ENCODE data around the gene GALNT10. TPM values are rescaled to one million over a fixed set of nuclear protein-coding genes. Genes with fewer than 3 reads are reported as not detected.
A peak's percentile ranks its signal among the peaks of the same experiment; 100 is the strongest.

The GALNT10 gene
- total and polyA plus RNA-seq, 9 of the 15 experiments (the other 6 are each of a cell fraction or from before 2014, with no cell fraction given): 4.6 to 37.1 (median 13.3) TPM

DNA sequence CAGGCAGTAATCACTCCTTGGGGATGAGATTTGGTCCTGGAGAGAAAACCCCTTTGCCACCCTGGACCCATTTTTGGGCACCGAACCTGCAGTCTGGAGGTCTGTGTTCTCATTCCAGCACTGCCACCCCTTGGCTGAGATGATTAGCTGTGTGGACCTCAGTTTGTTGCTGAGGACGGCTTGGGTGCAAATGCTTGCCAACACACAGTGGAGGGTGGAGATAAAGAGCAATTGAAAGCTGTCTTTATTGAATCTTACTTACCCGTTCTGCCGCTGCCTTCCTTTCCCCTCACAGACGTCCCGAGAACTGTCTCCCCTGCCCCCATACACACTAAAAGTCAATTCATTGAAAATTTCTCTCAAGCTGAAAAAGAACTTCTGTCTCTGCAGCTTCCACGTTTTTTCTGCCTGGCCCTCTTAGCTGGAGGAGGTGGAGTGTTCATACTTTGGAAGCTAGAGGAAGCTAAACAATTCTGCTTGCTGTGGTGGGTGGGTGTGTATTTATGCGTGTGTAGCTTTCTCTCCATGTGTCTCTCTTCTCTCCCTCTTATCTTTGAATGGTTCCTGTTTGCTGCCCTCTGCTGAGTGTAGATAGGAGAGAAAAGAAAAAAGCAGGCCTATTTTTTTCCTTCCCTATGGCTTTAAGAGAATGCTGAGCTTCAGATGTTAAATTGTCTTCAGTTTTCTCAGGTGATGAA, 6.6 kb downstream of the GALNT10 start:
- no peaks in the 10 kb centered on the region for H4K20me1 ChIP-seq (replicated peaks; ENCODE audit: control insufficient read depth, insufficient read depth, low read length)
- H3K9me3 ChIP-seq (replicated peaks; ENCODE audit: control insufficient read depth, insufficient read depth, low read depth, low read length): no peaks in the 10 kb centered on the region
- H3K4me1 ChIP-seq (replicated peaks in 1 of 2; ENCODE audit: control insufficient read depth in 2 of 2, insufficient read depth in 2 of 2, low read length in 2 of 2): peaks cover 34 to 74% of the 10 kb centered on the region in 2 experiments
- FAIRE-seq: peak; percentile 96
- in situ Hi-C loops (cut with MboI) (no loop called here), intact Hi-C loops (cut with micrococcal nuclease) (loop anchor here (2.0 to 5.0 kb wide), 2 partner anchors 208 to 250 kb away; partner anchors contain the start of gene SAP30L)
- H3K4me2 ChIP-seq (ENCODE audit: insufficient read depth, low read length): peak overlapping the region; percentile 86
- peak overlapping the region; percentile 68 to 78; a peak in 3 of 4 replicates for H3K9ac ChIP-seq (ENCODE audit: insufficient read depth in 1 of 2, low read depth in 2 of 2, low read length in 2 of 2)
- no peaks in the 10 kb centered on the region for H3K27me3 ChIP-seq (ENCODE audit: control insufficient read depth in 2 of 2, insufficient read depth in 2 of 2, low read length in 2 of 2)
- POLR2A ChIA-PET: interaction anchor here (0.5 to 2.1 kb wide), 9 partner anchors 8 to 225 kb away, joined by 3 to 14 read pairs (median 3); no protein-coding TSS in a partner anchor
- 0% methylated on average over 8 of the region's 8 CpGs for WGBS (ENCODE audit: insufficient coverage, low coverage, missing lambda C conversion rate)
- CTCF ChIA-PET (ENCODE audit: low intra/inter-chr PET ratio): interaction anchor here (0.5 to 1.4 kb wide), 4 partner anchors 125 to 223 kb away, joined by 3 to 4 read pairs (median 4); no protein-coding TSS in a partner anchor
- DNase-seq (ENCODE audit: extremely low read depth in 1 of 4, low spot score in 3 of 4): peak; percentile 70 to 87 (median 78)
- peak overlapping the region; percentile 83 for H2AFZ ChIP-seq (ENCODE audit: low read depth, low read length)
- no TSS peak for BruUV-seq (replicated peaks)
- no peaks in the 10 kb centered on the region for H3K9me1 ChIP-seq (ENCODE audit: control insufficient read depth, insufficient read depth, low read length)
- H3K79me2 ChIP-seq (ENCODE audit: control insufficient read depth, insufficient read depth, low read length): peaks cover 68% of the 10 kb centered on the region
- H3K27ac ChIP-seq (ENCODE audit: extremely low read depth, low read depth, low read length): peak overlapping the region; percentile 77
- ATAC-seq: peak; percentile 82
- peak overlapping the region; percentile 32 for H3K4me3 ChIP-seq
- peaks cover 26% of the 10 kb centered on the region; the same call in 2 of the 3 replicates for H3K36me3 ChIP-seq (ENCODE audit: control insufficient read depth, insufficient read depth, low read length)
- TF ChIP-seq ZNF449 (CRISPR knock-in tag; IDR thresholded peaks at IDR 0.05) (no peak), GATAD2B (IDR thresholded peaks at IDR 0.05; ENCODE audit: borderline replicate concordance) (peak; percentile 63; the same call in 1 of the 2 replicates), E2F6 (IDR thresholded peaks at IDR 0.05; ENCODE audit: borderline replicate concordance in 1 of 2, extremely low read depth in 1 of 2, insufficient read depth in 1 of 2, insufficient read length in 1 of 2, low read depth in 1 of 2, low read length in 1 of 2, poor library complexity in 1 of 2, severe bottlenecking in 1 of 2) (no peak), ETV5 (CRISPR knock-in tag; IDR thresholded peaks at IDR 0.05; ENCODE audit: low read depth) (peak; percentile 40; the same call in 1 of the 2 replicates), ZNF146 (CRISPR knock-in tag; IDR thresholded peaks at IDR 0.05; ENCODE audit: unreplicated experiment) (no peak), ZNF174 (CRISPR knock-in tag; IDR thresholded peaks at IDR 0.05) (no peak), EGR1 (conservative IDR thresholded peaks at IDR 0.05) (peak; percentile 83), MYNN (IDR thresholded peaks at IDR 0.05) (0 out of 2 replicates have a peak, but pooled peaks have one; percentile 62), MYNN (CRISPR knock-in tag; IDR thresholded peaks at IDR 0.05) (no peak)
- TF ChIP-seq, protein P1, sequence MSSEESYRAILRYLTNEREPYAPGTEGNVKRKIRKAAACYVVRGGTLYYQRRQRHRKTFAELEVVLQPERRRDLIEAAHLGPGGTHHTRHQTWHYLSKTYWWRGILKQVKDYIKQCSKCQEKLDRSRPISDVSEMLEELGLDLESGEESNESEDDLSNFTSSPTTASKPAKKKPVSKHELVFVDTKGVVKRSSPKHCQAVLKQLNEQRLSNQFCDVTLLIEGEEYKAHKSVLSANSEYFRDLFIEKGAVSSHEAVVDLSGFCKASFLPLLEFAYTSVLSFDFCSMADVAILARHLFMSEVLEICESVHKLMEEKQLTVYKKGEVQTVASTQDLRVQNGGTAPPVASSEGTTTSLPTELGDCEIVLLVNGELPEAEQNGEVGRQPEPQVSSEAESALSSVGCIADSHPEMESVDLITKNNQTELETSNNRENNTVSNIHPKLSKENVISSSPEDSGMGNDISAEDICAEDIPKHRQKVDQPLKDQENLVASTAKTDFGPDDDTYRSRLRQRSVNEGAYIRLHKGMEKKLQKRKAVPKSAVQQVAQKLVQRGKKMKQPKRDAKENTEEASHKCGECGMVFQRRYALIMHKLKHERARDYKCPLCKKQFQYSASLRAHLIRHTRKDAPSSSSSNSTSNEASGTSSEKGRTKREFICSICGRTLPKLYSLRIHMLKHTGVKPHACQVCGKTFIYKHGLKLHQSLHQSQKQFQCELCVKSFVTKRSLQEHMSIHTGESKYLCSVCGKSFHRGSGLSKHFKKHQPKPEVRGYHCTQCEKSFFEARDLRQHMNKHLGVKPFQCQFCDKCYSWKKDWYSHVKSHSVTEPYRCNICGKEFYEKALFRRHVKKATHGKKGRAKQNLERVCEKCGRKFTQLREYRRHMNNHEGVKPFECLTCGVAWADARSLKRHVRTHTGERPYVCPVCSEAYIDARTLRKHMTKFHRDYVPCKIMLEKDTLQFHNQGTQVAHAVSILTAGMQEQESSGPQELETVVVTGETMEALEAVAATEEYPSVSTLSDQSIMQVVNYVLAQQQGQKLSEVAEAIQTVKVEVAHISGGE (CRISPR knock-in tag; IDR thresholded peaks at IDR 0.05): peak in 1 of 3 experiments; percentile 68; a peak in 1 of 6 replicates
- TF ChIP-seq, protein P2, sequence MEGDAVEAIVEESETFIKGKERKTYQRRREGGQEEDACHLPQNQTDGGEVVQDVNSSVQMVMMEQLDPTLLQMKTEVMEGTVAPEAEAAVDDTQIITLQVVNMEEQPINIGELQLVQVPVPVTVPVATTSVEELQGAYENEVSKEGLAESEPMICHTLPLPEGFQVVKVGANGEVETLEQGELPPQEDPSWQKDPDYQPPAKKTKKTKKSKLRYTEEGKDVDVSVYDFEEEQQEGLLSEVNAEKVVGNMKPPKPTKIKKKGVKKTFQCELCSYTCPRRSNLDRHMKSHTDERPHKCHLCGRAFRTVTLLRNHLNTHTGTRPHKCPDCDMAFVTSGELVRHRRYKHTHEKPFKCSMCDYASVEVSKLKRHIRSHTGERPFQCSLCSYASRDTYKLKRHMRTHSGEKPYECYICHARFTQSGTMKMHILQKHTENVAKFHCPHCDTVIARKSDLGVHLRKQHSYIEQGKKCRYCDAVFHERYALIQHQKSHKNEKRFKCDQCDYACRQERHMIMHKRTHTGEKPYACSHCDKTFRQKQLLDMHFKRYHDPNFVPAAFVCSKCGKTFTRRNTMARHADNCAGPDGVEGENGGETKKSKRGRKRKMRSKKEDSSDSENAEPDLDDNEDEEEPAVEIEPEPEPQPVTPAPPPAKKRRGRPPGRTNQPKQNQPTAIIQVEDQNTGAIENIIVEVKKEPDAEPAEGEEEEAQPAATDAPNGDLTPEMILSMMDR (IDR thresholded peaks at IDR 0.05 in 2 of 3, conservative IDR thresholded peaks at IDR 0.05 in 1 of 3; ENCODE audit: insufficient read depth in 2 of 3, low read depth in 1 of 3, low read length in 3 of 3): peak in 2 of 3 experiments; percentile 46 to 65; a peak in 4 of 6 replicates

Measured in K562 (cell line).